Immature natural killer cell (primary cell): Measurements from ENCODE around the gene IGF2BP3. TPM values are rescaled to one million over a fixed set of nuclear protein-coding genes. Genes with fewer than 3 reads are reported as not detected.
A peak's percentile ranks its signal among the peaks of the same experiment; 100 is the strongest.

Experiments used
- DNase-seq, 3 donors: peaks; one replicate each; pipeline ENCODE4 v3.0.0; 2022; ENCODE audit warnings: mixed read lengths in 1 of 3
- H3K27ac Mint-ChIP-seq, 6 donors: one replicate each; pipeline ENCODE4 v1.8.0; 2020; ENCODE audit warnings: mixed read lengths in 6 of 6, mild to moderate bottlenecking in 5 of 6, inconsistent platforms in 4 of 6, moderate library complexity in 3 of 6
- H3K27me3 Mint-ChIP-seq, 3 donors: one replicate each; pipeline ENCODE4 v1.8.0; 2020 to 2021; ENCODE audit warnings: low read depth in 3 of 3, mild to moderate bottlenecking in 3 of 3, mixed read lengths in 3 of 3, moderate library complexity in 3 of 3, inconsistent platforms in 1 of 3
- H3K36me3 Mint-ChIP-seq, 3 donors: one replicate each; pipeline ENCODE4 v1.8.0; 2020; ENCODE audit warnings: mixed read lengths in 3 of 3, inconsistent platforms in 2 of 3, mild to moderate bottlenecking in 2 of 3
- H3K4me1 Mint-ChIP-seq, 2 donors: one replicate each; pipeline ENCODE4 v1.8.0; 2020; ENCODE audit warnings: inconsistent platforms in 2 of 2, mild to moderate bottlenecking in 2 of 2, mixed read lengths in 2 of 2, moderate library complexity in 1 of 2
- H3K4me3 Mint-ChIP-seq, 5 donors: one replicate each; pipeline ENCODE4 v1.8.0; 2020; ENCODE audit warnings: mild to moderate bottlenecking in 5 of 5, mixed read lengths in 5 of 5, inconsistent platforms in 3 of 5, moderate library complexity in 3 of 5
- H3K9me3 Mint-ChIP-seq, 6 donors: one replicate each; pipeline ENCODE4 v1.8.0; 2020; ENCODE audit warnings: mild to moderate bottlenecking in 6 of 6, mixed read lengths in 6 of 6, inconsistent platforms in 4 of 6, moderate library complexity in 3 of 6
- polyA plus RNA-seq, 3 donors: library from polyadenylated mRNA; unstranded; fragments of 300-500 nt; fragmentation: Illumina TruSeq; gene quantifications; one replicate each; pipeline ENCODE4 v1.2.3, GENCODE V29; 2021

The IGF2BP3 gene
- polyA plus RNA-seq, 3 donors from 2014 or later: 0.76 TPM; not detected in 2

DNA sequence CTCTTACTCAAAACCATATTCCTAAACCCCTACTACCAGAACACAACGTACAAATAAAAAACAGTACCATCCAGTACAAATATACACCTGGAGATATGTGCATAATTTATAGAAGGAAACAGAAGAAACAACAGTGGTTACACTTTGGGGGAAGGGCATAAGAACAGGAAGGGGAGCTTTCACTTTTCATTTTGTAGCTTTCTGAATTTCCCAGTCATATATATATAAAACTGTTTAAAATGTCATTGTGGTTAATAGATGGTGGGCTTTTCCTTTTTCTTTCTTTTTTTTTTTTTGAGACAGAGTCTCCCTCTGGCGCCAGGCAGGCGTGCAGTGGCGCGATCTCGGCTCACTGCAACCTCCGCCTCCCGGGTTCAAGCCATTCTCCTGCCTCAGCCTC is 124.0 kb downstream of the IGF2BP3 start:
- Mint-ChIP-seq H3K27me3 (peaks cover 2 to 4% (median 3%) of the 10 kb centered on the region in 3 donors), H3K4me1 (peaks cover 18 to 19% of the 10 kb centered on the region in 2 donors), H3K9me3 (no peaks in the 10 kb centered on the region), H3K27ac (peak overlapping the region; percentile 31 to 89 (median 70)), H3K36me3 (peaks cover 0 to 3% (median 0%) of the 10 kb centered on the region in 3 donors), H3K4me3 (peak overlapping the region; percentile 83 to 91 (median 89))
- DNase-seq: peak; percentile 29 to 30 (median 29)

DNA sequence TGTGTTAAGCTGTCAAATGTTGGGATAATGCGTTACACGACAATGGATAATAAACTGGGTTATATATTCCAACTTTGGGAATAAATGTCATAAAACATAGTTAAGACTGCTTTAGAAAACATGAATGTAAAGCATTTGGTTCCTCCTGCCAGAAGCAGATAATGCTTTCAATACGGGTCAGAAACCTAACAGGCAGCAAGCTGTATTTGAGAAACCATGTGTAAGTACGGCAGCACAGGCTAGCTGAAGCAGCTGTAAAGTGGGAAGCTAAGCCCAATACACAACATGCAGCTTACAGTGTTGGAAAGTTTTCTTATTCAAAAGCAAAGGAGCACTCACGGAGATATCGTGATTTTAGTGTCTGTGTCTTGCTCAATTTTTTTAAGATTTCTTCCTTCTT is 124.7 kb downstream of the IGF2BP3 start:
- Mint-ChIP-seq H3K27ac (peak overlapping the region in 5 of 6 donors; percentile 31 to 89 (median 71)), H3K4me3 (peak overlapping the region; percentile 83 to 91 (median 89)), H3K4me1 (peaks cover 18 to 19% of the 10 kb centered on the region in 2 donors), H3K27me3 (peaks cover 2 to 3% (median 3%) of the 10 kb centered on the region in 3 donors), H3K36me3 (peaks cover 0 to 3% (median 0%) of the 10 kb centered on the region in 3 donors), H3K9me3 (no peaks in the 10 kb centered on the region)
- no peak for DNase-seq

- no peaks in the 10 kb centered on the region for H3K9me3 Mint-ChIP-seq
- no peak for DNase-seq
- H3K4me1 Mint-ChIP-seq: peaks cover 18 to 19% of the 10 kb centered on the region in 2 donors
These were observed 126.3 kb downstream of the IGF2BP3 start for GRCh38 chr7:23343806-23344475.

GRCh38 chr7:23343102-23343501 is 127.2 kb downstream of the IGF2BP3 start:
- H3K4me1 Mint-ChIP-seq: peaks cover 18 to 19% of the 10 kb centered on the region in 2 donors
- peaks cover 0 to 3% (median 0%) of the 10 kb centered on the region in 3 donors for H3K36me3 Mint-ChIP-seq
- no peaks in the 10 kb centered on the region for H3K9me3 Mint-ChIP-seq
- no peak overlapping the region for H3K4me3 Mint-ChIP-seq
- no peak overlapping the region for H3K27ac Mint-ChIP-seq
- H3K27me3 Mint-ChIP-seq: peaks cover 0 to 9% (median 8%) of the 10 kb centered on the region in 3 donors
- no peak for DNase-seq

More at GRCh38 chr7:23343806-23344475, 126.3 kb downstream of the IGF2BP3 start:
- no peak overlapping the region for H3K27ac Mint-ChIP-seq
- H3K4me3 Mint-ChIP-seq: no peak overlapping the region
- peaks cover 0 to 9% (median 5%) of the 10 kb centered on the region in 3 donors for H3K27me3 Mint-ChIP-seq
- H3K36me3 Mint-ChIP-seq: peaks cover 0 to 3% (median 0%) of the 10 kb centered on the region in 3 donors

- no peak overlapping the region for H3K27ac Mint-ChIP-seq
- no peaks in the 10 kb centered on the region for H3K9me3 Mint-ChIP-seq
- DNase-seq: no peak
- peaks cover 0 to 3% (median 0%) of the 10 kb centered on the region in 3 donors for H3K36me3 Mint-ChIP-seq
- H3K27me3 Mint-ChIP-seq: peaks cover 4 to 9% (median 8%) of the 10 kb centered on the region in 3 donors
- H3K4me1 Mint-ChIP-seq: peaks cover 14% of the 10 kb centered on the region in 2 donors
- no peak overlapping the region for H3K4me3 Mint-ChIP-seq
These were observed 128.3 kb downstream of the IGF2BP3 start for GRCh38 chr7:23341846-23342598.

DNA sequence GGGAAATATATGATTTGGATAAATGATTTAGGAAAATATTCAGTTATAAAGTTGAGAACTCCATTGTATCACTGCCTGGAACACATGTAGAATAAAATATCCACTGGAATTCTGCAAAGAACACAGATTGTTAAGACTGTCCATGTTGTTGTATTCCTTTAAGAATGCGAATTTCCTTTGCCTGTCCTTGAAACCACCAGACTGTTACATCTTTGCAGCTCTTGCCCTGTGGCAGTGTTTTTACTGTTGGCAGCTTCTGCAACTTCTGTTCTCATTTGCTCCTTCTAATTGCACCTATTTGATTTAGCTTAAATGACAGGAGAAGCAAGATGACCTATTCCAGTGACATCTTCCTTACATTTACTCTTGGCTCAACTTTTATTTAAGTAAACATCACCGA is 131.4 kb downstream of the IGF2BP3 start:
- Mint-ChIP-seq H3K4me3 (no peak overlapping the region), H3K36me3 (peaks cover 0 to 5% (median 0%) of the 10 kb centered on the region in 3 donors), H3K9me3 (no peaks in the 10 kb centered on the region), H3K4me1 (no peaks in the 10 kb centered on the region), H3K27me3 (peaks cover 6 to 9% (median 8%) of the 10 kb centered on the region in 3 donors), H3K27ac (no peak overlapping the region)
- DNase-seq: no peak

DNA sequence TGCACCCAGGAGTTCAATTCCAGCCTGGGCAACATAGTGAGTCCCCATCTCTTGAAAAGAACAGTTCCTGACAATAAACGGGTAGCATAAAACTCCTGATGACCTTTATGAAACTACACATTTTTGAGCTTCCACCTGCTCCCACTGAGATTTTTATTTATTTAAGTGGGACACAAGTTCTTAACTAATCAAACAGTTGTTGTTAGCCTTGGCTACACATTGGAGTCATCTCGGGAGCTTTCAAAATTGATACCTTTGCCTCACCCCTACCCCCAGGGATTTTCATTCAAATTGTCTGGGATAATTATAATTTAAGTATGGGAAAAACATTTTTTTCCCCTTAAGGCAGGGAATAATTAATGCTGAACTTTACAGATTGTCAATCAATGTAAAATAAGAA is 131.9 kb downstream of the IGF2BP3 start:
- Mint-ChIP-seq H3K4me1 (no peaks in the 10 kb centered on the region), H3K4me3 (no peak overlapping the region), H3K27ac (no peak overlapping the region), H3K9me3 (no peaks in the 10 kb centered on the region), H3K36me3 (peaks cover 0 to 5% (median 0%) of the 10 kb centered on the region in 3 donors), H3K27me3 (peaks cover 6 to 10% (median 9%) of the 10 kb centered on the region in 3 donors)
- no peak for DNase-seq

GRCh38 chr7:23337374-23337773 is 132.9 kb downstream of the IGF2BP3 start:
- Mint-ChIP-seq H3K36me3 (peaks cover 0 to 5% (median 0%) of the 10 kb centered on the region in 3 donors), H3K9me3 (no peaks in the 10 kb centered on the region), H3K27me3 (peaks cover 7 to 10% (median 9%) of the 10 kb centered on the region in 3 donors), H3K4me1 (no peaks in the 10 kb centered on the region), H3K4me3 (no peak overlapping the region), H3K27ac (no peak overlapping the region)
- no peak for DNase-seq

DNA sequence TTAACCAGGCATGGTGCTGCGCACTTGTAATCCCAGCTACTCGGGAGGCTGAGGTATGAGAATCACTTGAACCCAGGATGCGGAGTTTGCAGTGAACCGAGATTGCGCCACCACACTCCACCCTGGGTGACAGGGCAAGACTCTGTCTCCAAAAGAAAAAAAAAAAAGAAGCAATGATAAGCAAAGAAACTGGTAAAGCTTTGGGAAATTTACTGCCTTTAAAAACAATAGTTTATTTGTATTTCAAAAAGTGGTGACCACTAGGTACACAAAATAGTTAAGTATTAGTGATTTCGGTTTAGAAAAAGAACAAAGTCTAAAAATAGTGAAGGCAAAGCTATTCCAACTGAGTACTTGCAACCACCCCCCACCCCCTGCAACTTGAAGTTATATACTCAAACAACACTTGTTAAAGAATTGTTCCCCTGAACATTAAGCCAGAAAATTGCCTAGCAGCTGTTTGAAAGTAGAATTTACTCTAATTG is 133.4 kb downstream of the IGF2BP3 start:
- no peak overlapping the region for H3K4me3 Mint-ChIP-seq
- H3K4me1 Mint-ChIP-seq: no peaks in the 10 kb centered on the region
- H3K9me3 Mint-ChIP-seq: no peaks in the 10 kb centered on the region
- H3K36me3 Mint-ChIP-seq: peaks cover 0 to 5% (median 0%) of the 10 kb centered on the region in 3 donors
- no peak overlapping the region for H3K27ac Mint-ChIP-seq
- DNase-seq: no peak
- H3K27me3 Mint-ChIP-seq: peaks cover 10 to 11% (median 10%) of the 10 kb centered on the region in 3 donors

GRCh38 chr7:23336086-23336485 is 134.2 kb downstream of the IGF2BP3 start:
- no peaks in the 10 kb centered on the region for H3K9me3 Mint-ChIP-seq
- peaks cover 0 to 5% (median 0%) of the 10 kb centered on the region in 3 donors for H3K36me3 Mint-ChIP-seq
- no peaks in the 10 kb centered on the region for H3K4me1 Mint-ChIP-seq
- no peak overlapping the region for H3K27ac Mint-ChIP-seq
- H3K4me3 Mint-ChIP-seq: no peak overlapping the region
- H3K27me3 Mint-ChIP-seq: peaks cover 11 to 12% (median 12%) of the 10 kb centered on the region in 3 donors
- DNase-seq: no peak

- H3K4me3 Mint-ChIP-seq: no peak overlapping the region
- H3K27me3 Mint-ChIP-seq: peaks cover 11 to 13% (median 12%) of the 10 kb centered on the region in 3 donors
- H3K9me3 Mint-ChIP-seq: no peaks in the 10 kb centered on the region
- peaks cover 0 to 5% (median 0%) of the 10 kb centered on the region in 3 donors for H3K36me3 Mint-ChIP-seq
- no peaks in the 10 kb centered on the region for H3K4me1 Mint-ChIP-seq
- no peak for DNase-seq
- H3K27ac Mint-ChIP-seq: no peak overlapping the region
These were observed 134.7 kb downstream of the IGF2BP3 start for GRCh38 chr7:23335621-23336020.

GRCh38 chr7:23335136-23335535 is 135.2 kb downstream of the IGF2BP3 start:
- H3K27ac Mint-ChIP-seq: no peak overlapping the region

GRCh38 chr7:23334482-23335056 is 135.7 kb downstream of the IGF2BP3 start:
- peaks cover 11 to 13% (median 12%) of the 10 kb centered on the region in 3 donors for H3K27me3 Mint-ChIP-seq
- peaks cover 0 to 5% (median 0%) of the 10 kb centered on the region in 3 donors for H3K36me3 Mint-ChIP-seq
- no peak overlapping the region for H3K4me3 Mint-ChIP-seq
- H3K9me3 Mint-ChIP-seq: no peaks in the 10 kb centered on the region
- H3K4me1 Mint-ChIP-seq: no peaks in the 10 kb centered on the region
- DNase-seq: no peak
- H3K27ac Mint-ChIP-seq: peak overlapping the region in 1 of 6 donors; percentile 2

More at GRCh38 chr7:23335136-23335535, 135.2 kb downstream of the IGF2BP3 start:
- H3K27me3 Mint-ChIP-seq: peaks cover 11 to 13% (median 12%) of the 10 kb centered on the region in 3 donors
- no peaks in the 10 kb centered on the region for H3K9me3 Mint-ChIP-seq
- H3K4me3 Mint-ChIP-seq: no peak overlapping the region
- H3K36me3 Mint-ChIP-seq: peaks cover 0 to 5% (median 0%) of the 10 kb centered on the region in 3 donors
- no peaks in the 10 kb centered on the region for H3K4me1 Mint-ChIP-seq
- DNase-seq: no peak
